GM23338 (cell line): ENCODE measurements around the gene LIMA1.

Experiments used
- CREB1 ChIP-seq: fragments of 250-450 bp; sonication (Bioruptor Pico); IDR thresholded peaks from 2 replicates; pipeline ENCODE4 v1.5.0; 2020; ENCODE audit warnings: low read depth, mild to moderate bottlenecking, moderate library complexity
- CTCF ChIP-seq, 2 experiments: fragments of 200-600 bp in 1 of 2; sonication (generic) in 1 of 2; conservative IDR thresholded peaks; 2 replicates each; pipeline versions ENCODE4 v1.5.1 to v1.6.1; 2016 to 2017; ENCODE audit warnings: antibody characterized with exemption in 2 of 2, low read depth in 2 of 2, mild to moderate bottlenecking in 2 of 2, moderate library complexity in 1 of 2
- EZH2 ChIP-seq: fragments of 200-600 bp; sonication (generic); IDR thresholded peaks from one replicate; pipeline ENCODE4 v1.8.0; 2017; ENCODE audit warnings: antibody characterized with exemption, mild to moderate bottlenecking, low read depth; ENCODE audit not compliant: unreplicated experiment
- POLR2AphosphoS5 ChIP-seq: IDR thresholded peaks from 2 replicates; pipeline ENCODE4 v1.6.1; 2016; ENCODE audit warnings: antibody characterized with exemption, low read depth

GRCh38 chr12:50220363-50220995 is 62.8 kb downstream of the LIMA1 start:
- TF ChIP-seq CTCF (conservative IDR thresholded peaks at IDR 0.05; ENCODE audit: low read depth in 2 of 2): no peak
- TF ChIP-seq EZH2: no peak
- no peak for TF ChIP-seq POLR2AphosphoS5
- no peak for TF ChIP-seq CREB1 (CRISPR knock-in tag)
